Keratinocyte (primary cell): Measurements from ENCODE around the gene SLC25A44. TPM values are rescaled to one million over a fixed set of nuclear protein-coding genes. Genes with fewer than 3 reads are reported as not detected.

Experiments used
- DNase-seq: peaks from one replicate; pipeline ENCODE4 v3.0.0-alpha.2; 2011; ENCODE audit warnings: low read depth, missing footprints, low spot score
- FAIRE-seq: peaks from 2 replicates; lab custom pipeline; 2011; peaks lifted over from hg19 to GRCh38; lab: Jason Lieb, UNC
- H2AFZ ChIP-seq: 2 replicates; pipeline ENCODE4 v1.6.0; 2012; ENCODE audit warnings: low read length, control low read depth, inconsistent platforms; ENCODE audit not compliant: control insufficient read depth
- H3K27ac ChIP-seq: 2 replicates; pipeline ENCODE4 v1.5.1; 2011; ENCODE audit warnings: low read length; ENCODE audit not compliant: control insufficient read depth, insufficient read depth
- H3K27me3 ChIP-seq: 3 replicates; pipeline ENCODE4 v1.6.0; 2011; ENCODE audit warnings: low read length; ENCODE audit not compliant: control insufficient read depth, insufficient read depth; ENCODE audit errors: extremely low read depth
- H3K36me3 ChIP-seq, 2 experiments: 2 replicates in 1 of 2; 3 replicates in 1 of 2; pipeline ENCODE4 v1.5.1; 2011; ENCODE audit warnings: low read length in 2 of 2, mild to moderate bottlenecking in 1 of 2; ENCODE audit not compliant: control insufficient read depth in 2 of 2, insufficient read depth in 2 of 2; ENCODE audit errors: extremely low read depth in 1 of 2
- H3K4me1 ChIP-seq: 3 replicates; pipeline ENCODE4 v1.5.1; 2011; ENCODE audit warnings: low read length; ENCODE audit not compliant: control insufficient read depth, insufficient read depth; ENCODE audit errors: extremely low read depth
- H3K4me2 ChIP-seq: 3 replicates; pipeline ENCODE4 v1.6.0; 2011; ENCODE audit warnings: low read depth, low read length; ENCODE audit not compliant: control insufficient read depth, insufficient read depth; ENCODE audit errors: extremely low read depth
- H3K4me3 ChIP-seq, 3 experiments: fragments of 200-600 bp in 1 of 3; sonication (generic) in 1 of 3; 2 replicates in 2 of 3; 3 replicates in 1 of 3; pipeline ENCODE4 v1.5.1; 2011 to 2016; ENCODE audit warnings: low read length in 3 of 3, mild to moderate bottlenecking in 3 of 3, control low read depth in 2 of 3, inconsistent platforms in 1 of 3, low read depth in 1 of 3, mixed read lengths in 1 of 3, mixed run types in 1 of 3, moderate library complexity in 1 of 3; ENCODE audit not compliant: control insufficient read depth in 2 of 3, insufficient read depth in 2 of 3; ENCODE audit errors: extremely low read depth in 1 of 3
- H3K79me2 ChIP-seq: 2 replicates; pipeline ENCODE4 v1.6.0; 2012; ENCODE audit warnings: low read length; ENCODE audit not compliant: control insufficient read depth, insufficient read depth
- H3K9ac ChIP-seq: 3 replicates; pipeline ENCODE4 v1.6.0; 2011; ENCODE audit warnings: low read length; ENCODE audit not compliant: control insufficient read depth, insufficient read depth; ENCODE audit errors: extremely low read depth
- H3K9me1 ChIP-seq: 3 replicates; pipeline ENCODE4 v1.6.0; 2011; ENCODE audit warnings: low read length; ENCODE audit not compliant: control insufficient read depth, insufficient read depth; ENCODE audit errors: extremely low read depth
- H3K9me3 ChIP-seq: 2 replicates; pipeline ENCODE4 v1.5.1; 2012; ENCODE audit warnings: low read depth, low read length; ENCODE audit not compliant: control insufficient read depth
- H4K20me1 ChIP-seq: 3 replicates; pipeline ENCODE4 v1.6.0; 2011; ENCODE audit warnings: low read length; ENCODE audit not compliant: control insufficient read depth, insufficient read depth; ENCODE audit errors: extremely low read depth
- EZH2 ChIP-seq: IDR thresholded peaks from one replicate; pipeline ENCODE4 v1.6.1; 2012; ENCODE audit warnings: inconsistent platforms, mild to moderate bottlenecking, low read length, moderate library complexity
- dilution Hi-C: fragments of 300-500 bp; cut with MboI; formaldehyde crosslinking; loops from one replicate; pipeline ENCODE4 v1.7.0; 2020; ENCODE audit warnings: low sequenced_read_pairs; ENCODE audit not compliant: extremely low pct_ligation_motif_present
- polyA plus RNA-seq, 5 experiments: library from polyadenylated mRNA; depleted of rRNA in 3 of 5; stranded (reverse) in 3 of 5; stranded (forward) in 1 of 5; unstranded in 1 of 5; fragments of >200 nt; gene quantifications; 1 replicate in 1 of 5; 2 replicates in 3 of 5; 3 replicates in 1 of 5; pipeline versions ENCODE4 v1.2.1 to v1.2.3, GENCODE V29; 2011 to 2012; ENCODE audit warnings: missing spikeins in 2 of 5, low read depth in 1 of 5, low replicate concordance in 1 of 5
- TF ChIP-seq, protein P1 (sequence below), 3 experiments: IDR thresholded peaks in 1 of 3; conservative IDR thresholded peaks in 1 of 3; optimal IDR thresholded peaks in 1 of 3; 2 replicates in 2 of 3; 3 replicates in 1 of 3; pipeline versions ENCODE3 to v1.5.1; 2011; ENCODE audit warnings: low read length in 3 of 3, mild to moderate bottlenecking in 3 of 3, moderate library complexity in 2 of 3, control low read depth in 1 of 3, inconsistent platforms in 1 of 3; ENCODE audit not compliant: insufficient read depth in 2 of 3; ENCODE audit errors: extremely low read depth in 1 of 3

The SLC25A44 gene
- polyA plus RNA-seq, 1 donor (not counting 4 experiments of a cell fraction or from before 2014, with no cell fraction given): 24.4 TPM

DNA sequence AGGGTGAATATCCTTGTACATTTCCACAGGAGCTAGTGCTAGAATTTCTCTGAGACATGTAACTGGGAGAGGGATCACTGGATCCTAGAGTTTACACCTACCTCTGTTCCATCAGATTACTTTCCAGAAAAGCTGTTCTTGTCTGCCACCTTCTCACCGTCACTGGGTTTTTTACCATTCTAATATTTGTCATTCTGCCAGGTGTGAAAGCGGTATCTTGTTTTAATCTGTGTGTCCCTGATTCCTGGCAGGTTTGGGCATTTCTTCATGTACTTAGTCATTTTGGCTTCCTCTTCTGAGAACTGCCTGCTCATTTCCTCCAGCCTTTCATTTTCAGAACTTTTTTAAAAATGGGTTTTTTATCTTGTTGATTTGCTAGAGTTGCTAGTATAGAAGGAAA, 24.0 kb downstream of the SLC25A44 start:
- no peaks in the 10 kb centered on the region for H3K9me1 ChIP-seq
- H3K79me2 ChIP-seq: peaks cover 10% of the 10 kb centered on the region
- H4K20me1 ChIP-seq: no peaks in the 10 kb centered on the region
- no peaks in the 10 kb centered on the region for H3K9me3 ChIP-seq
- no peak for FAIRE-seq
- peak overlapping the region in 2 of 3 experiments; percentile 6 to 36 for H3K4me3 ChIP-seq
- H3K4me2 ChIP-seq: peak overlapping the region; percentile 83
- TF ChIP-seq, protein P1, sequence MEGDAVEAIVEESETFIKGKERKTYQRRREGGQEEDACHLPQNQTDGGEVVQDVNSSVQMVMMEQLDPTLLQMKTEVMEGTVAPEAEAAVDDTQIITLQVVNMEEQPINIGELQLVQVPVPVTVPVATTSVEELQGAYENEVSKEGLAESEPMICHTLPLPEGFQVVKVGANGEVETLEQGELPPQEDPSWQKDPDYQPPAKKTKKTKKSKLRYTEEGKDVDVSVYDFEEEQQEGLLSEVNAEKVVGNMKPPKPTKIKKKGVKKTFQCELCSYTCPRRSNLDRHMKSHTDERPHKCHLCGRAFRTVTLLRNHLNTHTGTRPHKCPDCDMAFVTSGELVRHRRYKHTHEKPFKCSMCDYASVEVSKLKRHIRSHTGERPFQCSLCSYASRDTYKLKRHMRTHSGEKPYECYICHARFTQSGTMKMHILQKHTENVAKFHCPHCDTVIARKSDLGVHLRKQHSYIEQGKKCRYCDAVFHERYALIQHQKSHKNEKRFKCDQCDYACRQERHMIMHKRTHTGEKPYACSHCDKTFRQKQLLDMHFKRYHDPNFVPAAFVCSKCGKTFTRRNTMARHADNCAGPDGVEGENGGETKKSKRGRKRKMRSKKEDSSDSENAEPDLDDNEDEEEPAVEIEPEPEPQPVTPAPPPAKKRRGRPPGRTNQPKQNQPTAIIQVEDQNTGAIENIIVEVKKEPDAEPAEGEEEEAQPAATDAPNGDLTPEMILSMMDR (optimal IDR thresholded peaks at IDR 0.05 in 1 of 3, IDR thresholded peaks at IDR 0.05 in 1 of 3, conservative IDR thresholded peaks at IDR 0.05 in 1 of 3; ENCODE audit: extremely low read depth in 1 of 3, insufficient read depth in 2 of 3, low read length in 3 of 3): no peak
- no peak for TF ChIP-seq EZH2
- dilution Hi-C loops: no loop called here
- no peak overlapping the region for H2AFZ ChIP-seq
- peaks cover 2 to 9% of the 10 kb centered on the region in 2 experiments for H3K36me3 ChIP-seq
- H3K27ac ChIP-seq: peak overlapping the region; percentile 65
- no peak for DNase-seq
- H3K9ac ChIP-seq: peak overlapping the region; percentile 22
- H3K27me3 ChIP-seq: no peaks in the 10 kb centered on the region
- peaks cover 32% of the 10 kb centered on the region for H3K4me1 ChIP-seq

DNA sequence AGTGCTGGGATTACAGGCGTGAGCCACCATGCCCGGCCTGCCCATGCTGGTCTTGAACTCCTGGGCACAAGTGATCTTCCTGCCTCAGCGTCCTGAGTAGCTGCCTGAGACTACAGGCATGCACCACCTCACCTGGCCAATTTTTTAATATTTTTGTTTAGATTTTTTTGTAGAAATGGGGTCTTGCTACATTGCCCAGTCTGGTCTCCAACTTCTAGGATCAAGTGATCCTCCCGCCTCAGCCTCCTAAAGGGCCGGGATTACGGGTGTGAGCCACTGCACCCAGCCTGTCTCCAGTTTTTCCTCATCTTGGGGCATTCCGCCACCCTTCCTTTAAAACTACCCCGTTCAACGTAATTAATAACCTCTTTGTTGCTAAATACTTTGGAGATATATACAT, 26.3 kb downstream of the SLC25A44 start:
- H3K27me3 ChIP-seq: no peaks in the 10 kb centered on the region
- H3K27ac ChIP-seq: no peak overlapping the region
- peaks cover 26% of the 10 kb centered on the region for H3K4me1 ChIP-seq
- H3K9ac ChIP-seq: no peak overlapping the region
- no peaks in the 10 kb centered on the region for H3K9me1 ChIP-seq
- H3K36me3 ChIP-seq: peaks cover 6 to 17% of the 10 kb centered on the region in 2 experiments
- no peak overlapping the region for H3K4me2 ChIP-seq
- H2AFZ ChIP-seq: no peak overlapping the region
- DNase-seq (no peak), FAIRE-seq (no peak)
- dilution Hi-C loops: no loop called here
- H3K4me3 ChIP-seq: no peak overlapping the region
- H3K9me3 ChIP-seq: no peaks in the 10 kb centered on the region
- H3K79me2 ChIP-seq: peaks cover 7% of the 10 kb centered on the region
- no peak for TF ChIP-seq EZH2
- TF ChIP-seq, protein P1 (optimal IDR thresholded peaks at IDR 0.05 in 1 of 3, IDR thresholded peaks at IDR 0.05 in 1 of 3, conservative IDR thresholded peaks at IDR 0.05 in 1 of 3; ENCODE audit: extremely low read depth in 1 of 3, insufficient read depth in 2 of 3, low read length in 3 of 3): no peak
- H4K20me1 ChIP-seq: no peaks in the 10 kb centered on the region
